HEK293 (cell line): ENCODE results near the gene WDR11.

Experiments
- CTCF ChIA-PET: fragments of 350-600 bp; formaldehyde crosslinking; extraction: SDS; loops from one replicate; lab custom pipeline; 2021; ENCODE audit warnings: antibody characterized with exemption; lab: Yijun Ruan, JAX
- POLR2A ChIA-PET: fragments of 300-600 bp; formaldehyde crosslinking; extraction: SDS; loops from one replicate; lab custom pipeline; 2020; ENCODE audit warnings: antibody characterized with exemption, inconsistent platforms; lab: Yijun Ruan, JAX
- H3K27ac ChIP-seq: fragments of 200-500 bp; sonication (Bioruptor generic); 2 replicates; pipeline ENCODE4 v1.5.1; 2014; ENCODE audit warnings: low read depth, low read length, control low read depth, inconsistent platforms; ENCODE audit errors: extremely low read depth
- H3K36me3 ChIP-seq, 2 experiments: fragments of 200-500 bp in 1 of 2; sonication (Bioruptor generic) in 1 of 2; 1 replicate in 1 of 2; 2 replicates in 1 of 2; pipeline ENCODE4 v1.5.1; 2014 to 2017; ENCODE audit warnings: inconsistent platforms in 2 of 2, low read length in 2 of 2; ENCODE audit not compliant: control insufficient read depth in 2 of 2, insufficient read depth in 1 of 2
- H3K4me1 ChIP-seq: fragments of 200-500 bp; sonication (Bioruptor generic); 2 replicates; pipeline ENCODE4 v1.5.1; 2014; ENCODE audit warnings: mild to moderate bottlenecking, low read length, inconsistent platforms; ENCODE audit not compliant: control insufficient read depth, insufficient read depth
- H3K4me3 ChIP-seq: 2 replicates; pipeline ENCODE4 v1.5.1; 2011; ENCODE audit warnings: low read depth, mild to moderate bottlenecking, control low read depth, low read length, moderate library complexity
- H3K9me3 ChIP-seq: fragments of 200-500 bp; sonication (Bioruptor generic); 2 replicates; pipeline ENCODE4 v1.5.1; 2014; ENCODE audit warnings: low read depth, low read length, inconsistent platforms; ENCODE audit not compliant: control insufficient read depth, insufficient read depth
- KLF10 ChIP-seq: fragments of 450-650 bp; IDR thresholded peaks from 2 replicates; pipeline ENCODE4 v1.5.1; 2018; ENCODE audit warnings: missing biosample characterization, mild to moderate bottlenecking, missing genetic modification characterization
- KLF16 ChIP-seq: fragments of 450-650 bp; formaldehyde crosslinking; IDR thresholded peaks from 2 replicates; pipeline ENCODE4 v1.5.1; 2017; ENCODE audit warnings: missing biosample characterization, missing genetic modification characterization
- ZNF132 ChIP-seq: fragments of 450-650 bp; formaldehyde crosslinking; IDR thresholded peaks from 2 replicates; pipeline ENCODE4 v1.5.1; 2017; ENCODE audit warnings: missing biosample characterization, missing genetic modification characterization, borderline replicate concordance
- ZNF23 ChIP-seq: fragments of 450-650 bp; formaldehyde crosslinking; IDR thresholded peaks from 2 replicates; pipeline ENCODE4 v1.5.1; 2016; ENCODE audit warnings: missing biosample characterization, missing genetic modification characterization, borderline replicate concordance
- ZNF274 ChIP-seq, 2 experiments: fragments of 200-500 bp in 1 of 2; fragments of 450-650 bp in 1 of 2; sonication (Bioruptor generic) in 1 of 2; formaldehyde crosslinking in 1 of 2; IDR thresholded peaks; 2 replicates each; pipeline versions ENCODE4 v1.5.1 to v1.6.1; 2014 to 2016; ENCODE audit warnings: borderline replicate concordance in 1 of 2, inconsistent platforms in 1 of 2, low read length in 1 of 2, missing biosample characterization in 1 of 2, missing genetic modification characterization in 1 of 2
- ZNF37A ChIP-seq: fragments of 450-650 bp; IDR thresholded peaks from 2 replicates; pipeline ENCODE4 v1.5.1; 2018; ENCODE audit warnings: missing biosample characterization, missing genetic modification characterization
- TF ChIP-seq, protein P1 (sequence below): fragments of 450-650 bp; formaldehyde crosslinking; IDR thresholded peaks from 2 replicates; pipeline ENCODE4 v1.5.1; 2016; ENCODE audit warnings: missing biosample characterization, missing genetic modification characterization, borderline replicate concordance
- TF ChIP-seq, protein P2 (sequence below): fragments of 450-650 bp; formaldehyde crosslinking; IDR thresholded peaks from 2 replicates; pipeline ENCODE4 v1.5.1; 2017; ENCODE audit warnings: missing biosample characterization, missing genetic modification characterization
- TF ChIP-seq, protein P3 (sequence below): fragments of 450-650 bp; formaldehyde crosslinking; conservative IDR thresholded peaks from 2 replicates; pipeline ENCODE4 v1.5.1; 2016; ENCODE audit warnings: low read depth, missing biosample characterization, missing genetic modification characterization
- TF ChIP-seq, protein P4 (sequence below): fragments of 450-650 bp; formaldehyde crosslinking; IDR thresholded peaks from 2 replicates; pipeline ENCODE4 v1.5.1; 2016; ENCODE audit warnings: missing biosample characterization, missing genetic modification characterization

WDR11 gene

DNA sequence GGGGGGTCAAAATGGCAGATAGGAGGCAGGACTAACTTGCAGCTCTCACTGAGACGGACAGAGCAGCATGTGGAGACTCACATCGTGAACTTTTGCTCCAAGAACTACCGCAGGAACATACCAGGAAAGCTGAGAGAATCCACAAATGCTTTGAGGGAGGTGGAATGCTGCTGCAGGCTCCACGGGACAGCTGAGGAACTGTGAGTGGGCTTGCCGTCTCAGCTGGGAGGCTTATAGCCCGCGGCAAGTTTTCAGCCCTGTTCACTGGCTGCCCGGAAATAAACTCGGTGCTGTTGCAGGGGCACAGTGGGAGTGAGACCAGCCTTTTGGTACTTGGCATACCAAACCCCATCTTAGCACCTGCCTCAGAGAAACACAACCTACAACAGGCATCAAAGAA is 19.1 kb upstream of the WDR11 start:
- CTCF ChIA-PET = interaction anchor here (0.7 to 1.0 kb wide), 2 partner anchors 9 to 553 kb away, joined by 4 to 6 read pairs; no protein-coding TSS in a partner anchor

DNA sequence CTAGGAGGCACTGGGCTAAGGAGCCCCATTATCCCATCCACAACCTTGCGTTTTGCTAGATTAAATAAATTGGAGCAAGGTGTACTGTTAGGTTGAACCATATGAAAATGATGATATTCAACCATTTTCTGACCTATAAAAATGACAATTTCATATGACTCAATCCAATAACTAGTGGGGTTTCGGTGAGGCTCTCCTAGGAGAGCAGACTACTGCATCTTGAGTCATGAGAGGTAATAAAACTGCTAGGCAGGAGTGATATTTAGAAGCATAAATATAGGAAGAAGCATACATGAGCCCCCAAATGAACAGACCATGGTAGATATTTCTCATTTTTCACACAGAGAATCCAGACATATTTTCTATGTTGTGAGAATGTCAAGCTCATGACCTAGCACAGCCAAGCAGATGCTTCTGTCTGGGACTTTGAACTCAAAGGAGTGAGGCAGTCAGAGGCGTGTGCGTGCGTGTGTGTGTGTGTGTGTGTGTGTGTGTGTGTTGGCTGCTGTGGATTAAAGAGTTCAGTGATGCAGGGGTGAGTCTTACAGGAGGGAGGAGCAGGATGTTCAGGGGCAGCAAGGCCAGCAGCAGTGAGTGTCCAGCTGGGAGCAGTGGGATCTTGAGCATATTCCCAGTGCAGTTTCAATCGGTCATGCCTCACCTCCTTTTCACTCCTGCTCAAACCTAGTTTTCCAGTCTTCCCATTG is 17.8 kb upstream of the WDR11 start:
- ChIA-PET POLR2A (no interaction called here), CTCF (interaction anchor here (1.1 kb wide), 1 partner anchor 12 kb away, joined by 4 read pairs; no protein-coding TSS in a partner anchor)
- Histone ChIP-seq H3K36me3 (no peaks in the 10 kb centered on the region; a peak in 1 of 3 replicates), H3K4me3 (no peak overlapping the region), H3K9me3 (no peaks in the 10 kb centered on the region), H3K27ac (no peak overlapping the region), H3K4me1 (no peaks in the 10 kb centered on the region)
- TF ChIP-seq, protein P1, sequence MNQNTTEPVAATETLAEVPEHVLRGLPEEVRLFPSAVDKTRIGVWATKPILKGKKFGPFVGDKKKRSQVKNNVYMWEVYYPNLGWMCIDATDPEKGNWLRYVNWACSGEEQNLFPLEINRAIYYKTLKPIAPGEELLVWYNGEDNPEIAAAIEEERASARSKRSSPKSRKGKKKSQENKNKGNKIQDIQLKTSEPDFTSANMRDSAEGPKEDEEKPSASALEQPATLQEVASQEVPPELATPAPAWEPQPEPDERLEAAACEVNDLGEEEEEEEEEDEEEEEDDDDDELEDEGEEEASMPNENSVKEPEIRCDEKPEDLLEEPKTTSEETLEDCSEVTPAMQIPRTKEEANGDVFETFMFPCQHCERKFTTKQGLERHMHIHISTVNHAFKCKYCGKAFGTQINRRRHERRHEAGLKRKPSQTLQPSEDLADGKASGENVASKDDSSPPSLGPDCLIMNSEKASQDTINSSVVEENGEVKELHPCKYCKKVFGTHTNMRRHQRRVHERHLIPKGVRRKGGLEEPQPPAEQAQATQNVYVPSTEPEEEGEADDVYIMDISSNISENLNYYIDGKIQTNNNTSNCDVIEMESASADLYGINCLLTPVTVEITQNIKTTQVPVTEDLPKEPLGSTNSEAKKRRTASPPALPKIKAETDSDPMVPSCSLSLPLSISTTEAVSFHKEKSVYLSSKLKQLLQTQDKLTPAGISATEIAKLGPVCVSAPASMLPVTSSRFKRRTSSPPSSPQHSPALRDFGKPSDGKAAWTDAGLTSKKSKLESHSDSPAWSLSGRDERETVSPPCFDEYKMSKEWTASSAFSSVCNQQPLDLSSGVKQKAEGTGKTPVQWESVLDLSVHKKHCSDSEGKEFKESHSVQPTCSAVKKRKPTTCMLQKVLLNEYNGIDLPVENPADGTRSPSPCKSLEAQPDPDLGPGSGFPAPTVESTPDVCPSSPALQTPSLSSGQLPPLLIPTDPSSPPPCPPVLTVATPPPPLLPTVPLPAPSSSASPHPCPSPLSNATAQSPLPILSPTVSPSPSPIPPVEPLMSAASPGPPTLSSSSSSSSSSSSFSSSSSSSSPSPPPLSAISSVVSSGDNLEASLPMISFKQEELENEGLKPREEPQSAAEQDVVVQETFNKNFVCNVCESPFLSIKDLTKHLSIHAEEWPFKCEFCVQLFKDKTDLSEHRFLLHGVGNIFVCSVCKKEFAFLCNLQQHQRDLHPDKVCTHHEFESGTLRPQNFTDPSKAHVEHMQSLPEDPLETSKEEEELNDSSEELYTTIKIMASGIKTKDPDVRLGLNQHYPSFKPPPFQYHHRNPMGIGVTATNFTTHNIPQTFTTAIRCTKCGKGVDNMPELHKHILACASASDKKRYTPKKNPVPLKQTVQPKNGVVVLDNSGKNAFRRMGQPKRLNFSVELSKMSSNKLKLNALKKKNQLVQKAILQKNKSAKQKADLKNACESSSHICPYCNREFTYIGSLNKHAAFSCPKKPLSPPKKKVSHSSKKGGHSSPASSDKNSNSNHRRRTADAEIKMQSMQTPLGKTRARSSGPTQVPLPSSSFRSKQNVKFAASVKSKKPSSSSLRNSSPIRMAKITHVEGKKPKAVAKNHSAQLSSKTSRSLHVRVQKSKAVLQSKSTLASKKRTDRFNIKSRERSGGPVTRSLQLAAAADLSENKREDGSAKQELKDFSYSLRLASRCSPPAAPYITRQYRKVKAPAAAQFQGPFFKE (tag by site-specific recombination) = no peak
- TF ChIP-seq, protein P2, sequence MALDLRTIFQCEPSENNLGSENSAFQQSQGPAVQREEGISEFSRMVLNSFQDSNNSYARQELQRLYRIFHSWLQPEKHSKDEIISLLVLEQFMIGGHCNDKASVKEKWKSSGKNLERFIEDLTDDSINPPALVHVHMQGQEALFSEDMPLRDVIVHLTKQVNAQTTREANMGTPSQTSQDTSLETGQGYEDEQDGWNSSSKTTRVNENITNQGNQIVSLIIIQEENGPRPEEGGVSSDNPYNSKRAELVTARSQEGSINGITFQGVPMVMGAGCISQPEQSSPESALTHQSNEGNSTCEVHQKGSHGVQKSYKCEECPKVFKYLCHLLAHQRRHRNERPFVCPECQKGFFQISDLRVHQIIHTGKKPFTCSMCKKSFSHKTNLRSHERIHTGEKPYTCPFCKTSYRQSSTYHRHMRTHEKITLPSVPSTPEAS (tag by site-specific recombination) = 0 out of 2 replicates have a peak, but pooled peaks have one; percentile 26
- TF ChIP-seq ZNF23 (tag by site-specific recombination) = no peak
- TF ChIP-seq ZNF132 (tag by site-specific recombination) = no peak

More for the DNA sequence above, 19.1 kb upstream of the WDR11 start:
- POLR2A ChIA-PET = no interaction called here
- H3K27ac ChIP-seq = no peak overlapping the region
- TF ChIP-seq KLF16 (no peak), KLF10 (tag by site-specific recombination) (no peak), ZNF274 (IDR thresholded peaks at IDR 0.05; ENCODE audit: low read length) (no peak), ZNF274 (tag by site-specific recombination; IDR thresholded peaks at IDR 0.05; ENCODE audit: borderline replicate concordance) (no peak), ZNF37A (tag by site-specific recombination) (no peak)
- TF ChIP-seq, protein P3, sequence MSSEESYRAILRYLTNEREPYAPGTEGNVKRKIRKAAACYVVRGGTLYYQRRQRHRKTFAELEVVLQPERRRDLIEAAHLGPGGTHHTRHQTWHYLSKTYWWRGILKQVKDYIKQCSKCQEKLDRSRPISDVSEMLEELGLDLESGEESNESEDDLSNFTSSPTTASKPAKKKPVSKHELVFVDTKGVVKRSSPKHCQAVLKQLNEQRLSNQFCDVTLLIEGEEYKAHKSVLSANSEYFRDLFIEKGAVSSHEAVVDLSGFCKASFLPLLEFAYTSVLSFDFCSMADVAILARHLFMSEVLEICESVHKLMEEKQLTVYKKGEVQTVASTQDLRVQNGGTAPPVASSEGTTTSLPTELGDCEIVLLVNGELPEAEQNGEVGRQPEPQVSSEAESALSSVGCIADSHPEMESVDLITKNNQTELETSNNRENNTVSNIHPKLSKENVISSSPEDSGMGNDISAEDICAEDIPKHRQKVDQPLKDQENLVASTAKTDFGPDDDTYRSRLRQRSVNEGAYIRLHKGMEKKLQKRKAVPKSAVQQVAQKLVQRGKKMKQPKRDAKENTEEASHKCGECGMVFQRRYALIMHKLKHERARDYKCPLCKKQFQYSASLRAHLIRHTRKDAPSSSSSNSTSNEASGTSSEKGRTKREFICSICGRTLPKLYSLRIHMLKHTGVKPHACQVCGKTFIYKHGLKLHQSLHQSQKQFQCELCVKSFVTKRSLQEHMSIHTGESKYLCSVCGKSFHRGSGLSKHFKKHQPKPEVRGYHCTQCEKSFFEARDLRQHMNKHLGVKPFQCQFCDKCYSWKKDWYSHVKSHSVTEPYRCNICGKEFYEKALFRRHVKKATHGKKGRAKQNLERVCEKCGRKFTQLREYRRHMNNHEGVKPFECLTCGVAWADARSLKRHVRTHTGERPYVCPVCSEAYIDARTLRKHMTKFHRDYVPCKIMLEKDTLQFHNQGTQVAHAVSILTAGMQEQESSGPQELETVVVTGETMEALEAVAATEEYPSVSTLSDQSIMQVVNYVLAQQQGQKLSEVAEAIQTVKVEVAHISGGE = no peak
- TF ChIP-seq, protein P4, sequence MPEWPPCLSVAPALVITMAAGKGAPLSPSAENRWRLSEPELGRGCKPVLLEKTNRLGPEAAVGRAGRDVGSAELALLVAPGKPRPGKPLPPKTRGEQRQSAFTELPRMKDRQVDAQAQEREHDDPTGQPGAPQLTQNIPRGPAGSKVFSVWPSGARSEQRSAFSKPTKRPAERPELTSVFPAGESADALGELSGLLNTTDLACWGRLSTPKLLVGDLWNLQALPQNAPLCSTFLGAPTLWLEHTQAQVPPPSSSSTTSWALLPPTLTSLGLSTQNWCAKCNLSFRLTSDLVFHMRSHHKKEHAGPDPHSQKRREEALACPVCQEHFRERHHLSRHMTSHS (tag by site-specific recombination) = no peak
- TF ChIP-seq, all 188 proteins: peak for 0
- Histone ChIP-seq H3K36me3 (no peaks in the 10 kb centered on the region; a peak in 1 of 3 replicates), H3K4me1 (no peaks in the 10 kb centered on the region), H3K4me3 (no peak overlapping the region), H3K9me3 (no peaks in the 10 kb centered on the region)
